GM21528 (cell line): ENCODE data around the gene LOXHD1.

Experiments
- ATAC-seq: cut with Tn5 transposase; IDR thresholded peaks from one replicate; pipeline ENCODE4 v1.9.1; 2021; ENCODE audit warnings: mild to moderate bottlenecking, moderate library complexity; ENCODE audit not compliant: unreplicated experiment, low FRiP score

The LOXHD1 gene

DNA sequence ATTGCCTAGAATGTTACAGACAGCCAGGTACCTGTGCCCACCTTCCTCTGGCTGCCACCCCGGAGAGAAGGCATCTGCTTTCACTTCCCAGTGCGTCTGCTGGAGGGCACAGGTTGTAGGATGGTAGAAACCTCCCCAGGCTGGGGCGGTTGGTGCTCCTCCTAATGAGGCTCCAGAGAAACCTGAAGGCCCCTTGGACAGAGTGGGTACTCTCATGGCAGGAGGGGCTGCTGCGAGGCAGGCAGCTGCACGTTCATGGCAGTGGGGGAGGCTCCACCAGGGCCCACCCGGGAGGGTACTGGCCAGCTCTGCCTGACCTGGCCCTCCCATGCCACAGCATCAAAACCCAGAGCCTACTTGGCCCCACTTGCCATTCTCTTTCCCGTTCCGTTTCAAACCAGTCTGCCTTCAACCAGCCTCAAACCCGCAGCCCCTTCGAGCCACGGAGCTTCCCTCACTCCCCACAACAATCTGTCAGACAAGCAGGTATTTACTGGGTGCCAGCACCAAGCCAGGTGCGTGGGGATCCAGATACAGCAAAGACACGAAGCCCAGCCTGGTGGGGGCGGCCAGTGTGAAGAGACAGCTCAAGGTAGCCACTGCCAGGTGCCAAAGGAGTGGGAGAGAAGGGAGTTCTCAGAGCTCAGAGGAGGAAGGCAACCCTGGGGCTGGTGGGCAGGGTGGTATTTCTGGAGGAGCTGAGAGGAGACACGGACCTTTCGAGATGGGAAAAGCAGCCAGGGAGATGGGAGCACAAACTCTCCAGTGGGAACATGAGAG lies 229.6 kb downstream of the LOXHD1 start:
- ATAC-seq = no peak
